ENCODE data around the gene INKA1. TPM values are rescaled to one million over a fixed set of nuclear protein-coding genes. Genes with fewer than 3 reads are reported as not detected.

Gene INKA1
- total RNA-seq, 1 donor from 2014 or later: not detected

DNA sequence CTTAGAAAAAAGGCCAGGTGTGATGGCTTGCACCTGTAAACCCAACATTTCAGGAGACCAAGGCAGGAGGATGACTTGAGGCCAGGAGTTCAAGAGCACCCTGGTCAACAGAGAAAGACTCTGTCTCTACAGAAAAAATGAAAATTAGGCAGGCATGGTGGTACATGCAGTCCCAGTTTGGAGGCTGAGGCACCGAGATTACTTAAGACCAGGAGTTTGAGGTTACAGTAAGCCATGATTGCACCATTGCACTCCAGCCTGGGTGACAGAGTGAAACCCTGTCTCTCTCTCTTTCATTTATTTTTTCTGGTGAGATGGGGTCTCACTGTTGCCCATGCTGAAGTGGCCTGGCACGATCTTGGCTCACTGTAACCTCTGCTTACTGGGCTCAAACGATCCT lies 41.4 kb upstream of the INKA1 start:
- TF ChIP-seq, protein P1, sequence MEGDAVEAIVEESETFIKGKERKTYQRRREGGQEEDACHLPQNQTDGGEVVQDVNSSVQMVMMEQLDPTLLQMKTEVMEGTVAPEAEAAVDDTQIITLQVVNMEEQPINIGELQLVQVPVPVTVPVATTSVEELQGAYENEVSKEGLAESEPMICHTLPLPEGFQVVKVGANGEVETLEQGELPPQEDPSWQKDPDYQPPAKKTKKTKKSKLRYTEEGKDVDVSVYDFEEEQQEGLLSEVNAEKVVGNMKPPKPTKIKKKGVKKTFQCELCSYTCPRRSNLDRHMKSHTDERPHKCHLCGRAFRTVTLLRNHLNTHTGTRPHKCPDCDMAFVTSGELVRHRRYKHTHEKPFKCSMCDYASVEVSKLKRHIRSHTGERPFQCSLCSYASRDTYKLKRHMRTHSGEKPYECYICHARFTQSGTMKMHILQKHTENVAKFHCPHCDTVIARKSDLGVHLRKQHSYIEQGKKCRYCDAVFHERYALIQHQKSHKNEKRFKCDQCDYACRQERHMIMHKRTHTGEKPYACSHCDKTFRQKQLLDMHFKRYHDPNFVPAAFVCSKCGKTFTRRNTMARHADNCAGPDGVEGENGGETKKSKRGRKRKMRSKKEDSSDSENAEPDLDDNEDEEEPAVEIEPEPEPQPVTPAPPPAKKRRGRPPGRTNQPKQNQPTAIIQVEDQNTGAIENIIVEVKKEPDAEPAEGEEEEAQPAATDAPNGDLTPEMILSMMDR (IDR thresholded peaks at IDR 0.05): no peak
- Histone ChIP-seq H3K36me3 (peaks cover 3 to 4% of the 10 kb centered on the region in 2 donors), H3K4me1 (peaks cover 0 to 3% of the 10 kb centered on the region in 2 donors), H3K9me3 (no peaks in the 10 kb centered on the region), H3K27ac (no peak overlapping the region), H3K27me3 (no peaks in the 10 kb centered on the region), H3K4me3 (no peak overlapping the region)
- intact Hi-C loops (cut with DNase I): no loop called here
- no peak for DNase-seq (ENCODE audit: low spot score in 2 of 2)

DNA sequence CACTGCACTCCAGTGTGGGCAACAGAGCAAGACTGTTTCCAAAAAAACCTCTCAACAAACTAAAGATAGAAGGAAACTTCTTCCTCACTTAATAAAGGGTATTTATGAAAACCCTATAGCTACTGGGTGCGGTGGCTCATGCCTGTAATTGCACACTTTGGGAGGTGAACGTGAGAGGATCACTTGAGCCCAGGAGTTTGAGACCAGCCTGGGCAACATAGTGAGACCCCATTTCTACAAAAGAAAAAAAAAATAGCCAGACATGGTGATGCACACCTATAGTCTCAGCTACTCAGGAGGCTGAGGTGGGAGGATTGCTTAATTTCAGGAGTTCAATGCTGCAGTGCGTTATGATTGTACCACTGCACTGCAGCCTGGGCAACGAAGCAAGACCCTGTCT lies 39.1 kb upstream of the INKA1 start:
- H3K9me3 ChIP-seq: no peaks in the 10 kb centered on the region
- no peak overlapping the region for H3K4me3 ChIP-seq
- peaks cover 0 to 3% of the 10 kb centered on the region in 2 donors for H3K4me1 ChIP-seq
- peaks cover 4% of the 10 kb centered on the region in 2 donors for H3K36me3 ChIP-seq
- intact Hi-C loops (cut with DNase I): no loop called here
- no peak for DNase-seq (ENCODE audit: low spot score in 2 of 2)
- no peak overlapping the region for H3K27ac ChIP-seq
- no peaks in the 10 kb centered on the region for H3K27me3 ChIP-seq
- TF ChIP-seq, protein P1 (IDR thresholded peaks at IDR 0.05): no peak

DNA sequence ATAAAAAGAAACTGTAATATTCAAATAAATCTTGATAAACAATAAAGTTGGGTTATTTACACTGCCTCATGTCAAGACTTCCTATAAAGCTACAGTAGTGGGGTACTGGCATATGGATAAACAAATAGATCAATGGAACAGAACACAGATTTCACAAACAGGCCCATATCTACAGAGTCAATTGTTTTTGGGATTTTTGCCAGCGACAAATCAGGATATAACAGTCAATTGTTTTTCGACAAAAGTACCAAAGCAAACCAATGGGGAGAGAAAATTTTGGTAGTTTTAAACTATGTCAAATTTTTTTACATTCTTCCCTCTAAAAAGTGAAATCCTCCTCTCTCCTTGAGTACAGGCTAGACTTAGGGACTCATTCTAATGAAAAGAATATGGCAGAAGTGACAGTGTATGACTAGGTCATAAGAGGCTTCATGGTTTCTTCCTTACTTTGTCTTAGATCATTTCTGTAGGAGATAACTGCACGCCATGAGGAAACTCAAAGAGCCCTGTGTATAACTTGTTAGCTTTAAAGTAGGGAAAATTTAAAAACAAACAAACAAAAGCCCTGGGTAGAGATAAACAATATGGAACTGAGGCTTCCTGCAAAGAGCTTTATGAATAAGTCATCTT lies 33.7 kb upstream of the INKA1 start:
- DNase-seq (ENCODE audit: low spot score in 2 of 2): no peak
- Histone ChIP-seq H3K9me3 (no peaks in the 10 kb centered on the region), H3K4me3 (no peak overlapping the region), H3K4me1 (no peaks in the 10 kb centered on the region), H3K36me3 (peaks cover 4 to 11% of the 10 kb centered on the region in 2 donors), H3K27ac (no peak overlapping the region), H3K27me3 (no peaks in the 10 kb centered on the region)
- intact Hi-C loops (cut with DNase I): no loop called here
- TF ChIP-seq, protein P1 (IDR thresholded peaks at IDR 0.05): no peak

DNA sequence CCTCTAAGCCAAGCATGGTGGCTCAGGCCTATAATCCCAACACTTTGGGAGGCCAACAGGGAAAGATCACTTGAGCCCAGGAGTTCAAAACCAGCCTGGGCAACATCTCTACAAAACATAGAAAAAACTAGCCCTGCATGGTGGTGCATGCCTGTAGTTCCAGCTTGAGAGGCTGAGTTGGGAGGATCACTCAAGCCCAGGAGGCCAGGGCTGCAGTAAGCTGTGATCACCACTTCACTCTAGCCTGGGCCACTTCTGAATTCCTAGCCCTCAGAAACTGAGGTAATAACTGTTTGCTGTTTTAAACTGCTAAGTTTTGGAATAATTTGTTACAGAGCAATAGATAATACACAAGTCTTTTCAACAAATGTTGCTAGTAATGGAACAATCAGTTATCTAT lies 33.1 kb upstream of the INKA1 start:
- Histone ChIP-seq H3K9me3 (no peaks in the 10 kb centered on the region), H3K4me3 (no peak overlapping the region), H3K36me3 (peaks cover 4 to 11% of the 10 kb centered on the region in 2 donors), H3K4me1 (no peaks in the 10 kb centered on the region), H3K27me3 (no peaks in the 10 kb centered on the region), H3K27ac (no peak overlapping the region)
- intact Hi-C loops (cut with DNase I): no loop called here
- no peak for DNase-seq (ENCODE audit: low spot score in 2 of 2)
- TF ChIP-seq, protein P1 (IDR thresholded peaks at IDR 0.05): no peak

DNA sequence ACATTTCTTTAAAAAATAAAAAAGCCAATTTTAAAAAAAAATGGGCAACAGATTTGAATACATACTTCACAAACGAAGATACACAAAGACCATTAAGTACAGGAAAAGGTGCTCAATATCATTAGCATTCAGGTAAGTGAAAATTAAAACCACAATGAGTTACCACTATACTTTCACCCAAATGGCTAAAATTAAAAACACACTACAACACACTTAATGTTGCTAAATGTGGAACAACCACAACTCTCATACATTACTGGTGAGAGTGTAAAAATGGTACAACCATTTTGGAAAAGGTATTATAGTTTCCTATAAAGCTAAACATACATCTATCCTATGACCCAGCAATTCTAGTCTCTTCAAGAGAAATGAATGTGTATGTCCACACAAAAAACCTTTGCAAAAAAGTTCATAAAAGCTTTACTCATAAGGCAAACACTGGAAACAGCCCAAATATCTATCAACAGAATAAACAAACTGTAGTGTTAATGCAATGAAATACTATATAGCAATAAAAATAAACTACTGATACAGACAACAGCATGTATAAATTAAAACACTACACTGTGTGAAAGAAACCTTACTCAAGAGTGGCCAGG lies 31.6 kb upstream of the INKA1 start:
- no peak for DNase-seq (ENCODE audit: low spot score in 2 of 2)
- intact Hi-C loops (cut with DNase I): no loop called here
- H3K9me3 ChIP-seq: no peaks in the 10 kb centered on the region
- H3K4me3 ChIP-seq: no peak overlapping the region
- H3K4me1 ChIP-seq: no peaks in the 10 kb centered on the region
- no peak overlapping the region for H3K27ac ChIP-seq
- TF ChIP-seq, protein P1 (IDR thresholded peaks at IDR 0.05): no peak
- peaks cover 0 to 9% of the 10 kb centered on the region in 2 donors for H3K36me3 ChIP-seq
- no peaks in the 10 kb centered on the region for H3K27me3 ChIP-seq

Measured in ascending aorta (tissue), 2 donors.